ENCODE results near the gene LMO7. TPM values are rescaled to one million over a fixed set of nuclear protein-coding genes. Genes with fewer than 3 reads are reported as not detected.
A peak's percentile ranks its signal among the peaks of the same experiment; 100 is the strongest.

Gene LMO7
- total RNA-seq, 1 experiment from 2014 or later = 130 TPM

GRCh38 chr13:75800545-75800944, 164.4 kb downstream of the LMO7 start:
- DNase-seq (ENCODE audit: low spot score) = peak; percentile 47

GRCh38 chr13:75801388-75801945, 165.3 kb downstream of the LMO7 start:
- no peak for DNase-seq (ENCODE audit: low spot score)

GRCh38 chr13:75802161-75802560, 166.0 kb downstream of the LMO7 start:
- DNase-seq (ENCODE audit: low spot score) = no peak

- DNase-seq (ENCODE audit: low spot score) = peak; percentile 35
Measured at GRCh38 chr13:75803164-75803611, 167.1 kb downstream of the LMO7 start.

- DNase-seq (ENCODE audit: low spot score) = no peak
Measured at GRCh38 chr13:75804054-75804453, 167.9 kb downstream of the LMO7 start.

- DNase-seq (ENCODE audit: low spot score) = no peak
Measured at GRCh38 chr13:75804605-75805004, 168.5 kb downstream of the LMO7 start.

- DNase-seq (ENCODE audit: low spot score) = no peak
Measured at GRCh38 chr13:75806117-75806516, 170.0 kb downstream of the LMO7 start.

GRCh38 chr13:75811361-75811760, 175.2 kb downstream of the LMO7 start:
- DNase-seq (ENCODE audit: low spot score) = no peak

- DNase-seq (ENCODE audit: low spot score) = no peak
Measured at GRCh38 chr13:75811841-75812240, 175.7 kb downstream of the LMO7 start.

- DNase-seq (ENCODE audit: low spot score) = no peak
Measured at GRCh38 chr13:75812751-75813181, 176.6 kb downstream of the LMO7 start.

GRCh38 chr13:75813323-75813722, 177.2 kb downstream of the LMO7 start:
- DNase-seq (ENCODE audit: low spot score) = no peak

- no peak for DNase-seq (ENCODE audit: low spot score)
Measured at GRCh38 chr13:75818179-75818967, 182.2 kb downstream of the LMO7 start.

- DNase-seq (ENCODE audit: low spot score) = no peak
Measured at GRCh38 chr13:75818968-75819225, 182.8 kb downstream of the LMO7 start.

GRCh38 chr13:75825161-75825560, 189.0 kb downstream of the LMO7 start:
- no peak for DNase-seq (ENCODE audit: low spot score)

GRCh38 chr13:75825594-75825993, 189.5 kb downstream of the LMO7 start:
- no peak for DNase-seq (ENCODE audit: low spot score)

GRCh38 chr13:75826391-75826790, 190.3 kb downstream of the LMO7 start:
- no peak for DNase-seq (ENCODE audit: low spot score)

- DNase-seq (ENCODE audit: low spot score) = no peak
Measured at GRCh38 chr13:75829830-75830229, 193.7 kb downstream of the LMO7 start.

GRCh38 chr13:75830842-75831241, 194.7 kb downstream of the LMO7 start:
- DNase-seq (ENCODE audit: low spot score) = no peak

GRCh38 chr13:75831389-75831788, 195.3 kb downstream of the LMO7 start:
- DNase-seq (ENCODE audit: low spot score) = no peak

- DNase-seq (ENCODE audit: low spot score) = no peak
Measured at GRCh38 chr13:75832812-75833211, 196.7 kb downstream of the LMO7 start.

GRCh38 chr13:75836441-75836840, 200.3 kb downstream of the LMO7 start:
- DNase-seq (ENCODE audit: low spot score) = no peak

GRCh38 chr13:75838366-75839005, 202.4 kb downstream of the LMO7 start:
- DNase-seq (ENCODE audit: low spot score) = no peak

- no peak for DNase-seq (ENCODE audit: low spot score)
Measured at GRCh38 chr13:75839406-75839805, 203.3 kb downstream of the LMO7 start.
